Gastrocnemius medialis (tissue), 4 donors: ENCODE measurements around the gene KDM3B. TPM values are rescaled to one million over a fixed set of nuclear protein-coding genes. Genes with fewer than 3 reads are reported as not detected.
A peak's percentile ranks its signal among the peaks of the same experiment; 100 is the strongest.

Experiments
- ATAC-seq, 2 donors: fragments of 150-250 bp; one replicate each; pipeline ENCODE4 v1.9.1; 2016
- DNase-seq, 2 donors: peaks; one replicate each; pipeline ENCODE4 v3.0.0-alpha.2; 2019
- H3K27ac ChIP-seq, 4 donors: fragments of 200-600 bp; sonication (generic); 1 replicate in 1 of 4; 2 replicates in 3 of 4; pipeline ENCODE4 v1.5.1; 2016 to 2018; ENCODE audit warnings: mild to moderate bottlenecking in 2 of 4, moderate library complexity in 1 of 4
- H3K27me3 ChIP-seq, 3 donors: fragments of 200-600 bp; sonication (generic) in 2 of 3; 1 replicate in 1 of 3; 2 replicates in 2 of 3; pipeline versions ENCODE4 v1.5.1 to v1.6.0; 2016 to 2019; ENCODE audit warnings: mild to moderate bottlenecking in 1 of 3, moderate library complexity in 1 of 3
- H3K36me3 ChIP-seq, 2 donors: fragments of 200-600 bp; sonication (generic) in 1 of 2; one replicate each; pipeline ENCODE4 v1.5.1; 2017 to 2018
- H3K4me1 ChIP-seq, 2 donors: fragments of 200-600 bp; sonication (generic) in 1 of 2; one replicate each; pipeline ENCODE4 v1.5.1; 2016 to 2017; ENCODE audit warnings: mild to moderate bottlenecking in 2 of 2
- H3K4me3 ChIP-seq, 4 donors: fragments of 200-600 bp; sonication (generic) in 3 of 4; 1 replicate in 1 of 4; 2 replicates in 3 of 4; pipeline ENCODE4 v1.5.1; 2016 to 2019; ENCODE audit warnings: mild to moderate bottlenecking in 2 of 4
- H3K9me3 ChIP-seq, 3 donors: fragments of 200-600 bp; sonication (generic) in 2 of 3; 1 replicate in 1 of 3; 2 replicates in 2 of 3; pipeline ENCODE4 v1.5.1; 2016 to 2019
- CTCF ChIP-seq, 5 experiments: fragments of 450-650 bp in 3 of 5; fragments of 200-600 bp in 2 of 5; sonication (generic) in 2 of 5; IDR thresholded peaks in 4 of 5; conservative IDR thresholded peaks in 1 of 5; 1 replicate in 4 of 5; 2 replicates in 1 of 5; pipeline ENCODE4 v1.5.1; 2016 to 2019; ENCODE audit warnings: antibody characterized with exemption in 5 of 5, mild to moderate bottlenecking in 3 of 5, moderate library complexity in 3 of 5
- POLR2A ChIP-seq, 2 donors: fragments of 450-650 bp; IDR thresholded peaks; one replicate each; pipeline ENCODE4 v1.6.1; 2017; ENCODE audit warnings: antibody characterized with exemption in 2 of 2, mild to moderate bottlenecking in 2 of 2, moderate library complexity in 2 of 2
- in situ Hi-C, 4 donors: fragments of 200-750 bp; cut with MboI; loops; one replicate each; pipeline versions ENCODE4 v1.15.0 to v1.8.0; 2017; ENCODE audit warnings: low sequenced_read_pairs in 4 of 4
- intact Hi-C: fragments of 100-400 bp; cut with DNase I; formaldehyde crosslinking; loops from one replicate; pipeline ENCODE4 v1.15.1; 2023; ENCODE audit warnings: low total_unique reads
- total RNA-seq, 4 donors: library from RNA; depleted of rRNA; stranded (reverse); fragments of >200 nt; gene quantifications; one replicate each; pipeline versions ENCODE4 v1.1.0 to v1.2.3, GENCODE V29; 2016

Gene KDM3B
- total RNA-seq, 4 donors from 2014 or later = 49.4 to 100 (median 74.2) TPM

GRCh38 chr5:138449501-138450239 lies 97.2 kb downstream of the KDM3B start:
- Histone ChIP-seq H3K36me3 (no peaks in the 10 kb centered on the region), H3K27ac (no peak overlapping the region), H3K27me3 (no peaks in the 10 kb centered on the region), H3K4me1 (peaks cover 0 to 7% of the 10 kb centered on the region in 2 donors), H3K4me3 (no peak overlapping the region), H3K9me3 (no peaks in the 10 kb centered on the region)
- in situ Hi-C loops (loop anchor here in 3 of 4 donors (5.0 to 10.0 kb wide), 2 partner anchors 53 to 55 kb away; no protein-coding TSS in a partner anchor), intact Hi-C loops (loop anchor here (1.0 kb wide), 1 partner anchor 54 kb away; no protein-coding TSS in a partner anchor)
- no peak for TF ChIP-seq POLR2A (IDR thresholded peaks at IDR 0.05)
- TF ChIP-seq CTCF (IDR thresholded peaks at IDR 0.05 in 4 of 5, conservative IDR thresholded peaks at IDR 0.05 in 1 of 5) = peak; percentile 91 to 96 (median 94)
- ATAC-seq (peak; percentile 91 to 97), DNase-seq (peak; percentile 70 to 81)

- Histone ChIP-seq H3K27ac (no peak overlapping the region), H3K4me1 (peaks cover 0 to 7% of the 10 kb centered on the region in 2 donors), H3K36me3 (no peaks in the 10 kb centered on the region), H3K27me3 (no peaks in the 10 kb centered on the region), H3K9me3 (no peaks in the 10 kb centered on the region), H3K4me3 (no peak overlapping the region)
- no peak for ATAC-seq
- intact Hi-C loops (loop anchor here (1.0 kb wide), 1 partner anchor 52 kb away; no protein-coding TSS in a partner anchor), in situ Hi-C loops (loop anchor here in 1 of 4 donors (5.0 kb wide), 1 partner anchor 51 kb away; no protein-coding TSS in a partner anchor)
- no peak for DNase-seq
- TF ChIP-seq CTCF (IDR thresholded peaks at IDR 0.05 in 4 of 5, conservative IDR thresholded peaks at IDR 0.05 in 1 of 5) = no peak
- TF ChIP-seq POLR2A (IDR thresholded peaks at IDR 0.05) = no peak
Measured at GRCh38 chr5:138450971-138451370, 98.5 kb downstream of the KDM3B start.

- Histone ChIP-seq H3K27me3 (no peaks in the 10 kb centered on the region), H3K9me3 (no peaks in the 10 kb centered on the region), H3K36me3 (no peaks in the 10 kb centered on the region), H3K4me1 (peaks cover 0 to 7% of the 10 kb centered on the region in 2 donors), H3K27ac (no peak overlapping the region), H3K4me3 (no peak overlapping the region)
- intact Hi-C loops (loop anchor here (2.0 kb wide), 1 partner anchor 32 kb away; no protein-coding TSS in a partner anchor), in situ Hi-C loops (loop anchor here in 1 of 4 donors (5.0 kb wide), 1 partner anchor 50 kb away; no protein-coding TSS in a partner anchor)
- TF ChIP-seq CTCF (IDR thresholded peaks at IDR 0.05 in 4 of 5, conservative IDR thresholded peaks at IDR 0.05 in 1 of 5) = no peak
- TF ChIP-seq POLR2A (IDR thresholded peaks at IDR 0.05) = no peak
- ATAC-seq (no peak), DNase-seq (no peak)
Measured at GRCh38 chr5:138452720-138453119, 100.2 kb downstream of the KDM3B start.

- Histone ChIP-seq H3K27me3 (no peaks in the 10 kb centered on the region), H3K4me1 (peaks cover 0 to 7% of the 10 kb centered on the region in 2 donors), H3K36me3 (no peaks in the 10 kb centered on the region), H3K9me3 (no peaks in the 10 kb centered on the region), H3K4me3 (no peak overlapping the region), H3K27ac (no peak overlapping the region)
- ATAC-seq (no peak), DNase-seq (no peak)
- intact Hi-C loops (loop anchor here (2.0 kb wide), 1 partner anchor 31 kb away; no protein-coding TSS in a partner anchor), in situ Hi-C loops (loop anchor here in 1 of 4 donors (5.0 kb wide), 1 partner anchor 49 kb away; no protein-coding TSS in a partner anchor)
- TF ChIP-seq CTCF (IDR thresholded peaks at IDR 0.05 in 4 of 5, conservative IDR thresholded peaks at IDR 0.05 in 1 of 5) = no peak
- no peak for TF ChIP-seq POLR2A (IDR thresholded peaks at IDR 0.05)
Measured at GRCh38 chr5:138453590-138453989, 101.1 kb downstream of the KDM3B start.
